Muscle of back (tissue), 13 donors: Measurements from ENCODE around the gene BMP10. TPM values are rescaled to one million over a fixed set of nuclear protein-coding genes. Genes with fewer than 3 reads are reported as not detected.

Experiments used
- DNase-seq, 3 donors: peaks; one replicate each; pipeline versions ENCODE4 v3.0.0 to v3.0.0-alpha.2; 2013
- long read RNA-seq, 9 donors: transcript quantifications; one replicate each; lab custom pipeline, GENCODE V29; 2026
- polyA plus RNA-seq, 10 donors: library from polyadenylated mRNA; unstranded; fragments of 120-200 nt; gene quantifications; one replicate each; pipeline ENCODE4 v1.2.1, GENCODE V29; 2013; ENCODE audit not compliant: insufficient read length in 10 of 10

The BMP10 gene
- polyA plus RNA-seq = not detected
- long read RNA-seq, donor 1 = 0 reads
- long read RNA-seq, donor 2 = 0 reads
- long read RNA-seq, donor 3 = 0 reads
- long read RNA-seq, donor 4 = 0 reads
- long read RNA-seq, donor 5 = 0 reads
- long read RNA-seq, donor 6 = 0 reads
- long read RNA-seq, donor 7 = 0 reads
- long read RNA-seq, donor 8 = 0 reads
- long read RNA-seq, donor 9 = 0 reads

- DNase-seq = no peak
Observed at GRCh38 chr2:68871159-68871764, at the start of gene BMP10. TSS of gene BMP10 (minus strand) at chr2:68871397. CDS start at chr2:68871358, 39 bp downstream.

- no peak for DNase-seq
Observed at GRCh38 chr2:68920481-68921170, 49.4 kb upstream of the BMP10 start.

GRCh38 chr2:68918497-68918896 lies 47.3 kb upstream of the BMP10 start:
- DNase-seq = no peak

GRCh38 chr2:68917034-68917718 lies 46.0 kb upstream of the BMP10 start:
- no peak for DNase-seq

- no peak for DNase-seq
Observed at GRCh38 chr2:68916226-68916625, 45.0 kb upstream of the BMP10 start.

GRCh38 chr2:68915393-68915792 lies 44.2 kb upstream of the BMP10 start:
- no peak for DNase-seq

- DNase-seq = no peak
Observed at GRCh38 chr2:68913359-68913758, 42.2 kb upstream of the BMP10 start.

- no peak for DNase-seq
Observed at GRCh38 chr2:68912732-68913131, 41.5 kb upstream of the BMP10 start.

GRCh38 chr2:68912111-68912510 lies 40.9 kb upstream of the BMP10 start:
- no peak for DNase-seq

- DNase-seq = no peak
Observed at GRCh38 chr2:68911709-68912108, 40.5 kb upstream of the BMP10 start.

- no peak for DNase-seq
Observed at GRCh38 chr2:68911246-68911645, 40.0 kb upstream of the BMP10 start.

- DNase-seq = peak; percentile 53 to 82 (median 73)
Observed at GRCh38 chr2:68909793-68910674, 38.8 kb upstream of the BMP10 start.

GRCh38 chr2:68908392-68908970 lies 37.3 kb upstream of the BMP10 start:
- DNase-seq = peak; percentile 34 to 57 (median 42)

- no peak for DNase-seq
Observed at GRCh38 chr2:68907920-68908253, 36.7 kb upstream of the BMP10 start.

GRCh38 chr2:68907232-68907919 lies 36.2 kb upstream of the BMP10 start:
- no peak for DNase-seq

GRCh38 chr2:68906716-68907115 lies 35.5 kb upstream of the BMP10 start:
- no peak for DNase-seq

- no peak for DNase-seq
Observed at GRCh38 chr2:68905116-68905515, 33.9 kb upstream of the BMP10 start.

- no peak for DNase-seq
Observed at GRCh38 chr2:68901561-68901960, 30.4 kb upstream of the BMP10 start.

- no peak for DNase-seq
Observed at GRCh38 chr2:68901199-68901514, 30.0 kb upstream of the BMP10 start.

- DNase-seq = no peak
Observed at GRCh38 chr2:68900496-68901198, 29.4 kb upstream of the BMP10 start.
